PC-9 (cell line): ENCODE data around the gene MRPS34.

ENCODE experiments used
- CTCF ChIP-seq: fragments of 200-600 bp; sonication (generic); conservative IDR thresholded peaks from 2 replicates; pipeline ENCODE4 v1.6.1; 2017; ENCODE audit warnings: mixed run types, antibody characterized with exemption, mild to moderate bottlenecking, moderate library complexity
- EZH2 ChIP-seq: fragments of 200-600 bp; sonication (generic); IDR thresholded peaks from 2 replicates; pipeline ENCODE4 v1.8.0; 2017; ENCODE audit warnings: antibody characterized with exemption, low read depth

DNA sequence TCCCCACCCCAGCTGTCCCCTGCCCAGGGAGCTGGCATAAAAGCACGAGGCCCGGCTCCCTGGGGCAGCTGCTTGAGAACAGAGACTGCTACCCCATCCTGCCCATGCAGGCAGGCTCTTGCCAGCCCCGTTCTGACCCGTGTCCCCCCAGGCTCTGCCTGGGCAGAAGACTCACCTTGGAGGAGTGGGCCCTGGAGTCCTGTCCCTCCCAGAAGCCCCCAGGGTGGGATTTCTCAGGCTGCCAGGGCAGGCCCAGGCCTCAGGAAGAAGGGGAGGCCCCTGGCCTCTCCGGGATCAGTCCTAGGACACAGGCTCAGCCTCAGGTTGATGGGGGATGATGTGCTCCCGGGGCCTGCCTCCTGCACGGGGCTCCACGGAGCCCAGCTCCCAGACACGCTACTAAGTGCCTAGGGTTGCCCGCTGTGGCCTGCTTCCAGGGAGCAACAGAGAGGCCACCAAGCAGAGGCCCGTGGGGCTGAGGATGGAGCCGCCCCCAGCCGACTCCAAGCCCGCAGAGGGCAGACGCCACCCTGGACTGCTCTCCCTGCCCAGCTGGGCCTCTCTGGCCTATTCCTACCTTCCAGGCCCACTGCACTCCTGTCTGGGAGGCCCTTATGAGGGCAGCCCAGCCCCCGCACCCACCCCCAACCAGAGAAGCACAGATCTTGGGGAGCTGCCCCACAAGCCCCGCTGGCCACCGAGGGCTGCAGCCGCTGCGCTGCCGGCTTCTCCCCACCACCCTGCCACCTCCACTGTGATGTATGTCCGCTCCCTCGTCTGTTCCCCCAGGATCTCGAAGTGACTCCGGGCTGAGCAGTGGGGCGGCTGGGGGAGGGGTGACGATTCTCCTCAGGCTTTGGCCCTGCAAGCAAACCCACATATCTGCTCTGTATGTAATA lies 3.3 kb downstream of the MRPS34 start:
- TF ChIP-seq CTCF, result no peak
- no peak for TF ChIP-seq EZH2
